NCI-H774 (cell line): ENCODE results near the gene HCFC1R1.

Source experiments
- DNase-seq: peaks from one replicate; lab custom pipeline; 2025; lab: John Stamatoyannopoulos, UW

Gene HCFC1R1

GRCh38 chr16:3000540-3000939, 23.2 kb downstream of the HCFC1R1 start:
- no peak for DNase-seq

- no peak for DNase-seq
Observed at GRCh38 chr16:2999929-3000328, 23.8 kb downstream of the HCFC1R1 start.

- DNase-seq = no peak
Observed at GRCh38 chr16:2996298-2996697, 27.4 kb downstream of the HCFC1R1 start.

GRCh38 chr16:2992383-2993081, 31.2 kb downstream of the HCFC1R1 start:
- no peak for DNase-seq

GRCh38 chr16:2991566-2992261, 32.0 kb downstream of the HCFC1R1 start:
- DNase-seq = no peak

GRCh38 chr16:2990891-2991290, 32.9 kb downstream of the HCFC1R1 start:
- DNase-seq = no peak

GRCh38 chr16:2988590-2989099, 35.1 kb downstream of the HCFC1R1 start:
- no peak for DNase-seq

GRCh38 chr16:2987833-2988232, 35.9 kb downstream of the HCFC1R1 start:
- DNase-seq = no peak

GRCh38 chr16:2987286-2987685, 36.5 kb downstream of the HCFC1R1 start:
- no peak for DNase-seq

GRCh38 chr16:2986623-2987188, 37.0 kb downstream of the HCFC1R1 start:
- no peak for DNase-seq

- DNase-seq = no peak
Observed at GRCh38 chr16:2985893-2986355, 37.8 kb downstream of the HCFC1R1 start.

- DNase-seq = no peak
Observed at GRCh38 chr16:2985462-2985861, 38.3 kb downstream of the HCFC1R1 start.

GRCh38 chr16:2983706-2984136, 40.0 kb downstream of the HCFC1R1 start:
- DNase-seq = peak; percentile 49

- no peak for DNase-seq
Observed at GRCh38 chr16:2982402-2982801, 41.3 kb downstream of the HCFC1R1 start.

GRCh38 chr16:2981899-2982250, 41.9 kb downstream of the HCFC1R1 start:
- DNase-seq = no peak

- no peak for DNase-seq
Observed at GRCh38 chr16:2981177-2981898, 42.4 kb downstream of the HCFC1R1 start.

- DNase-seq = peak; percentile 59
Observed at GRCh38 chr16:2980227-2981176, 43.2 kb downstream of the HCFC1R1 start, which contains the start of gene PKMYT1. PKMYT1 (minus strand) TSS chr16:2980446; CDS start chr16:2979657, 789 bp downstream.

GRCh38 chr16:2979669-2980226, 44.0 kb downstream of the HCFC1R1 start:
- no peak for DNase-seq

- DNase-seq = peak; percentile 42
Observed at GRCh38 chr16:2977440-2977839, 46.3 kb downstream of the HCFC1R1 start.

- no peak for DNase-seq
Observed at GRCh38 chr16:2976673-2977072, 47.1 kb downstream of the HCFC1R1 start.

- no peak for DNase-seq
Observed at GRCh38 chr16:2976201-2976600, 47.5 kb downstream of the HCFC1R1 start.
